Endodermal cell (in vitro differentiated cells): ENCODE results near the gene MROH2A. TPM values are rescaled to one million over a fixed set of nuclear protein-coding genes. Genes with fewer than 3 reads are reported as not detected.
"Not testable (repeated sequence)": the region's sequence is repeated elsewhere in the genome, so short reads cannot be mapped to it uniquely, and the experiment has no call there.

Experiments used
- DNase-seq: peaks from one replicate; pipeline ENCODE4 v3.0.0-alpha.2; 2017
- H3K27ac ChIP-seq: 2 replicates; pipeline ENCODE4 v1.5.1; 2013; ENCODE audit warnings: mild to moderate bottlenecking, low read depth, low read length, moderate library complexity
- H3K27me3 ChIP-seq: 2 replicates; pipeline ENCODE4 v1.6.1; 2013; ENCODE audit warnings: mild to moderate bottlenecking, low read length, moderate library complexity; ENCODE audit not compliant: insufficient read depth, control insufficient read depth, poor library complexity, severe bottlenecking
- H3K36me3 ChIP-seq: 2 replicates; pipeline ENCODE4 v1.7.0; 2013; ENCODE audit warnings: mild to moderate bottlenecking, low read length, moderate library complexity; ENCODE audit not compliant: control insufficient read depth, insufficient read depth
- H3K4me1 ChIP-seq: one replicate; pipeline ENCODE4 v1.7.0; 2013; ENCODE audit warnings: low read length; ENCODE audit not compliant: control insufficient read depth, insufficient read depth
- H3K4me3 ChIP-seq: 2 replicates; pipeline ENCODE4 v1.5.1; 2013; ENCODE audit warnings: mild to moderate bottlenecking, low read length, moderate library complexity
- H3K9ac ChIP-seq: 2 replicates; pipeline ENCODE4 v1.6.1; 2013; ENCODE audit warnings: mild to moderate bottlenecking, low read length, moderate library complexity; ENCODE audit not compliant: poor library complexity, severe bottlenecking; ENCODE audit errors: extremely low read depth
- H3K9me3 ChIP-seq: 2 replicates; pipeline ENCODE4 v1.6.1; 2013; ENCODE audit warnings: mild to moderate bottlenecking, low read length, moderate library complexity; ENCODE audit not compliant: control insufficient read depth
- H3K27ac Mint-ChIP-seq: 2 replicates; pipeline ENCODE4 v1.8.0; 2020; ENCODE audit warnings: mixed read lengths
- H3K27me3 Mint-ChIP-seq: 2 replicates; pipeline ENCODE4 v1.8.0; 2021; ENCODE audit warnings: mild to moderate bottlenecking, mixed read lengths; ENCODE audit not compliant: insufficient read depth
- H3K36me3 Mint-ChIP-seq: 2 replicates; pipeline ENCODE4 v1.8.0; 2020; ENCODE audit warnings: low read depth, mixed read lengths
- H3K4me1 Mint-ChIP-seq: 2 replicates; pipeline ENCODE4 v1.8.0; 2020; ENCODE audit warnings: mixed read lengths
- H3K4me3 Mint-ChIP-seq: 2 replicates; pipeline ENCODE4 v1.8.0; 2020; ENCODE audit warnings: mild to moderate bottlenecking, moderate library complexity, mixed read lengths
- H3K9me3 Mint-ChIP-seq: 2 replicates; pipeline ENCODE4 v1.8.0; 2020; ENCODE audit warnings: mild to moderate bottlenecking, mixed read lengths
- WGBS, 2 experiments: methylation state at CpG; one replicate each; pipeline versions ENCODE4 v1.1.5 to v1.1.7; 2013; ENCODE audit warnings: missing lambda C conversion rate in 2 of 2, mixed read lengths in 1 of 2; ENCODE audit not compliant: insufficient coverage in 1 of 2, insufficient read length in 1 of 2; 5-methylcytosine and 5-hydroxymethylcytosine counted together
- total RNA-seq, 2 donors: library from RNA; stranded (reverse); fragmentation: NEBNext Ultra II Directional in 1 of 2; extraction: Animal tissue kit (Norgen Biotek cat#: 25700) in 1 of 2; gene quantifications; 2 replicates in 1 of 2; 3 replicates in 1 of 2; pipeline ENCODE4 v1.2.1, GENCODE V29; 2021
- TF ChIP-seq, protein P1 (sequence below): fragments of 200-600 bp; sonication (generic); conservative IDR thresholded peaks from 2 replicates; pipeline ENCODE4 v1.5.0; 2021; ENCODE audit warnings: antibody characterized with exemption, mild to moderate bottlenecking

The MROH2A gene
- total RNA-seq, 2 donors from 2014 or later = not detected

GRCh38 chr2:233867993-233868532, 89.9 kb downstream of the MROH2A start, which contains the start of gene MSL3B:
Gene MSL3B (minus strand): TSS chr2:233868386.
- Histone ChIP-seq H3K4me3 (peak within 1 kb of the TSS; percentile 89), H3K4me1 (no peaks in the 10 kb centered on the region), H3K27ac (no peak within 1 kb of the TSS), H3K27me3 (peaks cover 33% of the 10 kb centered on the region), H3K9me3 (peaks cover 16% of the 10 kb centered on the region), H3K36me3 (peaks cover 8% of the 10 kb centered on the region), H3K9ac (peak within 1 kb of the TSS; percentile 11)
- peaks cover 39% of the 10 kb centered on the region for H3K27me3 Mint-ChIP-seq
- TF ChIP-seq, protein P1, sequence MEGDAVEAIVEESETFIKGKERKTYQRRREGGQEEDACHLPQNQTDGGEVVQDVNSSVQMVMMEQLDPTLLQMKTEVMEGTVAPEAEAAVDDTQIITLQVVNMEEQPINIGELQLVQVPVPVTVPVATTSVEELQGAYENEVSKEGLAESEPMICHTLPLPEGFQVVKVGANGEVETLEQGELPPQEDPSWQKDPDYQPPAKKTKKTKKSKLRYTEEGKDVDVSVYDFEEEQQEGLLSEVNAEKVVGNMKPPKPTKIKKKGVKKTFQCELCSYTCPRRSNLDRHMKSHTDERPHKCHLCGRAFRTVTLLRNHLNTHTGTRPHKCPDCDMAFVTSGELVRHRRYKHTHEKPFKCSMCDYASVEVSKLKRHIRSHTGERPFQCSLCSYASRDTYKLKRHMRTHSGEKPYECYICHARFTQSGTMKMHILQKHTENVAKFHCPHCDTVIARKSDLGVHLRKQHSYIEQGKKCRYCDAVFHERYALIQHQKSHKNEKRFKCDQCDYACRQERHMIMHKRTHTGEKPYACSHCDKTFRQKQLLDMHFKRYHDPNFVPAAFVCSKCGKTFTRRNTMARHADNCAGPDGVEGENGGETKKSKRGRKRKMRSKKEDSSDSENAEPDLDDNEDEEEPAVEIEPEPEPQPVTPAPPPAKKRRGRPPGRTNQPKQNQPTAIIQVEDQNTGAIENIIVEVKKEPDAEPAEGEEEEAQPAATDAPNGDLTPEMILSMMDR = no peak
- peaks cover 5% of the 10 kb centered on the region for H3K4me1 Mint-ChIP-seq
- whole genome bisulfite sequencing, 2 experiments = 19 to 42% methylated on average over 39 to 50 of the region's 50 CpGs
- peak within 1 kb of the TSS; percentile 81 for H3K4me3 Mint-ChIP-seq
- H3K36me3 Mint-ChIP-seq = peaks cover 27% of the 10 kb centered on the region
- peaks cover 22% of the 10 kb centered on the region for H3K9me3 Mint-ChIP-seq
- peak within 1 kb of the TSS; percentile 91 for H3K27ac Mint-ChIP-seq
- peak; percentile 81 for DNase-seq

GRCh38 chr2:233871432-233871831, 93.3 kb downstream of the MROH2A start:
- peaks cover 20% of the 10 kb centered on the region for H3K9me3 Mint-ChIP-seq
- H3K27ac Mint-ChIP-seq = no peak overlapping the region
- Histone ChIP-seq H3K4me3 (no peak overlapping the region), H3K27ac (no peak overlapping the region), H3K4me1 (no peaks in the 10 kb centered on the region), H3K27me3 (peaks cover 47% of the 10 kb centered on the region), H3K9me3 (peaks cover 15% of the 10 kb centered on the region), H3K9ac (no peak overlapping the region), H3K36me3 (no peaks in the 10 kb centered on the region)
- 78 to 100% methylated on average over 3 of the region's 4 CpGs for WGBS, 2 experiments
- peaks cover 67% of the 10 kb centered on the region for H3K27me3 Mint-ChIP-seq
- H3K4me1 Mint-ChIP-seq = no peaks in the 10 kb centered on the region
- no peak for DNase-seq
- peaks cover 13% of the 10 kb centered on the region for H3K36me3 Mint-ChIP-seq
- no peak overlapping the region for H3K4me3 Mint-ChIP-seq
- TF ChIP-seq, protein P1 = no peak

DNA sequence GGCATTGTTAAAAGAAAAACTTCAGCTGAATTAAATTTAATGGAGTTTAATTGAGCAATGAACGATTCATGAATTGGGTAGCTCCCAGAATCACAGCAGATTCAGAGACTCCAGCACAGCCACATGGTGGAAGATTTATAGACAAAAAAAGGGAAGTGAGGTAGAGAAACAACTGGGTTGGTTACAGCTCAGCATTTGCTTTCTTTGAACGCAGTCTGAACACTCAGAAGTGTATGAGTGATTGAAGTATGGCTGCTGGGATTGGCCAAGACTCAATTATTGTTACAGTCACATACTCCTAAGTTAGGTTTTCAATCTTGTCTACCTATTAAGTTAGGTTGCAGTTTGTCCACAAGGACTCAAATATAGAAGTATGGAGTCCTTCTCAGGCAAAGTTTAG, 94.0 kb downstream of the MROH2A start:
- H3K27me3 Mint-ChIP-seq = peaks cover 70% of the 10 kb centered on the region
- not testable (repeated sequence) for DNase-seq, H3K4me3 Mint-ChIP-seq, H3K27ac ChIP-seq, H3K4me1 Mint-ChIP-seq, H3K9me3 ChIP-seq, H3K36me3 Mint-ChIP-seq, H3K36me3 ChIP-seq, H3K27ac Mint-ChIP-seq, H3K4me3 ChIP-seq, H3K4me1 ChIP-seq, H3K9ac ChIP-seq
- 78 to 88% methylated on average over 1 to 2 of the region's 2 CpGs for WGBS, 2 experiments
- H3K27me3 ChIP-seq = peaks cover 47% of the 10 kb centered on the region
- peaks cover 13% of the 10 kb centered on the region for H3K9me3 Mint-ChIP-seq

DNA sequence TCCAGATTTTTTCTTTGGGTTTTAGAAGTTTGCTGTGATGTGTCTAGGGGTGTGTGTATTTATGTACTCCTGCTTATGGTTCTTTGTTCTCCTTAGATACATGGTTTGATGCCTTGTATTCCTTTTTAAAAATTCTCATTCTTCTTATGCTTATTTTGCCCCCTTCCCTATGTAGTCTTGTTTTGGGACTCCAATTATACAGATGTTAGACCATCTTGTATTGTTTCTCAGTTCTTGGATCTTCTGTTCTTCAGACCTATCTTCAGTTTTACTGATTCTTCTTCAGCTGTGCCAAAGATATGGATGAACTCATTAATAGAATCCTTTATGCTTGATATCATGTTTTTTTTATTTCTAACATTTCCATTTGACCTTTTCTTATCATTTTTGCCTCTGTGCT, 104.2 kb downstream of the MROH2A start:
- H3K4me1 ChIP-seq = no peaks in the 10 kb centered on the region
- DNase-seq = no peak
- TF ChIP-seq, protein P1 = no peak
- Mint-ChIP-seq H3K9me3 (peaks cover 24% of the 10 kb centered on the region), H3K4me3 (no peak overlapping the region), H3K27ac (no peak overlapping the region), H3K36me3 (no peaks in the 10 kb centered on the region), H3K4me1 (no peaks in the 10 kb centered on the region), H3K27me3 (peaks cover 23% of the 10 kb centered on the region)
- H3K9ac ChIP-seq = no peak overlapping the region
- no peak overlapping the region for H3K27ac ChIP-seq
- H3K36me3 ChIP-seq = no peaks in the 10 kb centered on the region
- peaks cover 15% of the 10 kb centered on the region for H3K27me3 ChIP-seq
- peaks cover 14% of the 10 kb centered on the region for H3K9me3 ChIP-seq
- H3K4me3 ChIP-seq = no peak overlapping the region
